MM.1S (cell line): ENCODE results near the gene MAGEB4.

Experiments
- EZH2 ChIP-seq: fragments of 300-600 bp; sonication (generic); optimal IDR thresholded peaks from 2 replicates; pipeline ENCODE3; 2017; ENCODE audit warnings: low read depth, mild to moderate bottlenecking, antibody characterized with exemption, low read length, mixed read lengths
- TF ChIP-seq, protein P1 (sequence below): fragments of 300-600 bp; sonication (generic); IDR thresholded peaks from 2 replicates; pipeline ENCODE4 v1.5.1; 2016; ENCODE audit warnings: antibody characterized with exemption, low read length, mixed read lengths

DNA sequence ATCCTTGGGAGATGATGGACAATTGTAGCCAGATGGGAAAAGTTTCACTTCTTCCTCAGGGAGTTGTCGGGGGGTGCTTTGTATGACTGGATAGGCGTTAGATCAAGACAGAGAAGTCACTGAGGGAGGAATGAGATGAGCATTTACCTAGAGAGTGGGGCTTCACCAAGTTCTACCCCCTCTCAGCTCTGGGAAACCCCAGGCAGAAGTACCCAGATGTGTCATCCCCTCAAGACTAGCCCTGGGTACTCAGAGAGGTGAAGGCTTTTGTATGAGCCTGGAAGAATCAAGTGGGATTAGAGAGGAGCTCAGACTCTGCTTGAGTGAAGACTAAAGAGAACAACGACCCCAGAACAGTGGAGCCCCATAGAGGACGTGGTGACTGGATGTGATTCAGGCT, 7.1 kb downstream of the MAGEB4 start:
- no peak for TF ChIP-seq EZH2
- TF ChIP-seq, protein P1, sequence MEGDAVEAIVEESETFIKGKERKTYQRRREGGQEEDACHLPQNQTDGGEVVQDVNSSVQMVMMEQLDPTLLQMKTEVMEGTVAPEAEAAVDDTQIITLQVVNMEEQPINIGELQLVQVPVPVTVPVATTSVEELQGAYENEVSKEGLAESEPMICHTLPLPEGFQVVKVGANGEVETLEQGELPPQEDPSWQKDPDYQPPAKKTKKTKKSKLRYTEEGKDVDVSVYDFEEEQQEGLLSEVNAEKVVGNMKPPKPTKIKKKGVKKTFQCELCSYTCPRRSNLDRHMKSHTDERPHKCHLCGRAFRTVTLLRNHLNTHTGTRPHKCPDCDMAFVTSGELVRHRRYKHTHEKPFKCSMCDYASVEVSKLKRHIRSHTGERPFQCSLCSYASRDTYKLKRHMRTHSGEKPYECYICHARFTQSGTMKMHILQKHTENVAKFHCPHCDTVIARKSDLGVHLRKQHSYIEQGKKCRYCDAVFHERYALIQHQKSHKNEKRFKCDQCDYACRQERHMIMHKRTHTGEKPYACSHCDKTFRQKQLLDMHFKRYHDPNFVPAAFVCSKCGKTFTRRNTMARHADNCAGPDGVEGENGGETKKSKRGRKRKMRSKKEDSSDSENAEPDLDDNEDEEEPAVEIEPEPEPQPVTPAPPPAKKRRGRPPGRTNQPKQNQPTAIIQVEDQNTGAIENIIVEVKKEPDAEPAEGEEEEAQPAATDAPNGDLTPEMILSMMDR = no peak
